C4-2B (cell line): ENCODE data around the gene PDSS2.

Experiments used
- H3K27ac ChIP-seq: fragments of 450-650 bp; 2 replicates; pipeline ENCODE4 v1.5.1; 2017
- CTCF ChIP-seq: fragments of 450-650 bp; conservative IDR thresholded peaks from 2 replicates; pipeline ENCODE4 v1.5.1; 2017; ENCODE audit warnings: mild to moderate bottlenecking
- ZFX ChIP-seq: fragments of 450-650 bp; IDR thresholded peaks from 2 replicates; pipeline ENCODE4 v1.6.1; 2017

PDSS2 gene

DNA sequence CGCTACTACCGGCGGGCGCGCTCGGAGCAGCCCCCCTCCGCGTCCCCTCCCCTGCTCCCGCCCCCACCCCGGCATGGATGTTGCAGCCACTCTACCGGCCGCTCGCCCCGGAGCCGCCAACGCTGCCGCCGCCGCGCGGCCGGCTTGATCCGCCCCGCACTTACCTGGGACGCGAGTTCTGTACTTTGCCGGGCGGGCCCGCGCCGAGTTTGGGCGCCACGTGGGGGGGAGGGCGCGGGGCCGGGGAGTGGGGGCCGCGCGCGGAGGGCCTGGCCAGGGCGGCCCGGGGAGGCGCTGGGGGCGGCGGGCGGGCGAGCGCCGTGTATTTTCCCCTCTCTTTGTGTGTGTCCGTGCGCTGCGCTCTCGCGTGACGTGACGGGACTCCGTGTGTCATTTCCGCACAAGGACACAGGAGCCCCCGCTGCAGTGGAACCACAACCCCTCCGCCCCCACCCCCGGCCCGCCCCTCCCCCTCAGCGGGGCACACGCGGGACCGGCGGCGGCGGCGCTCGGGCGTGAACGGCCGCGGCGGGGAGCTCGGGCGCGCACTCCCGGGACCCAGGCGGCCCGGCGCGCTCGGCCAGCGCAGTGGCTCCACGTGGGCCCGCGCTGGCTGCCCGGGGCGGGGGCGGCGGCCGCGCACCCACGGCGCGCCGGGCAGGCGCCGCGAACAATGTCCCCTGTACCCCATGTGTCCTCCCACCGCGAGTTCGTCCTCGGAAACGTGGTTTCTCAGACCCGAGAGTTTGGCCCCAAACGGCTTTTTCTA lies 344.3 kb downstream of the PDSS2 start, which contains the start of gene BEND3:
BEND3 (minus strand) TSS at position 590 of the 769 bp plus-strand sequence. CDS start 16,230 bp downstream, outside the sequence.
- H3K27ac ChIP-seq: peak within 1 kb of the TSS; percentile 75
- no peak for TF ChIP-seq ZFX
- no peak for TF ChIP-seq CTCF

- TF ChIP-seq CTCF (peak; percentile 92), ZFX (peak; percentile 31; the same call in 1 of the 2 replicates)
- H3K27ac ChIP-seq: peak overlapping the region; percentile 75
Measured at GRCh38 chr6:107114213-107114925, 345.0 kb downstream of the PDSS2 start.

DNA sequence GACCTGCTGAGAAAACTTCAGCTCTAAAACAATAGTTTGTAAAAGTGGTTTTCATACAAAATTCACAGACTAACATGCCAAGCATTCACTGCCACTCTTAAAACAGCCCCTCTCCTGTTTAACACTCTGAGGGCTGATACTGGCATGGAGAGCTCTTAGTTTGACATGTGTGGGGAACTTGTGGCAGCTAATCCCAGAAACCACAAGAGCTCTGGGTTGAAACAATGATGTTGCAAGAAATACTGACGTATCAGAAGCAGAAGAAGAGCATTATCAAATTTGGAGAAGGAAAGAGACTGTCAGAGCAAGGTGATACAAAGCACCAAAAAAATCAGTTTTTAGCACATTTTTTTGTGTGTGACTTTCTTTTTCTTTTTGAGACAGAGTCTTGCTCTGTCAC lies 349.2 kb downstream of the PDSS2 start:
- H3K27ac ChIP-seq: no peak overlapping the region
- TF ChIP-seq CTCF: no peak
- no peak for TF ChIP-seq ZFX

DNA sequence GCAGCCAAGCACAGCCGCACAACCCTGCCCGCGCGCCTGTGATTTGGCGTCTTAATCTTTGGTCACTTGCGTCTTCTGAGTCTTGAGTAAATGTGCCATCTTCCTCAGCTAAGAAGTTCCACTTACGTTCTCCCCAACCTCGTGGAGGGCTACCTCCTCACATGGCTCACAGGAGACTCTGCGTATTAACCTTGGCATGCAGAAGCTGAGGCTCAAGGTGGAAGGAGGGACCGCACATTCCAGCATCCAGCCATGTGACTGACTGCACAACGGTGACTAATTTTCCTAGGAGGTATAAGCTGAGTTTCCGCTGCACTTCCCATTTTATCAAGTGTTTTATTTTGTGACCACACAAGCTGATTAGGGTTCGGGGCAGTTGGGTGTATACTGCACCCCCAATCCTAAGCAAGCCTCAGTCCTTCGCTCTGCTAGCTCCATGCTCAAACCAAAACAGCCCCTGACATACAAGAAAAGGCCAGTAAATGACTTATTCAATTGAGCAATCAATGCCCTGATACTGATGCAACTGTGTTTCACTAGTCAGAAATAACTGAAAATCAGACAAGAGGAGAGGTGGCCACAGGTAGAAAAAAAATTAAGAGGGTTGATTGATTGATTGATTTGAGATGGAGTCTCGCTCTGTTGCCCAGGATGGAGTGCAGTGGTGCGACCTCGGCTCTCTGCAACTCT lies 351.0 kb downstream of the PDSS2 start:
- H3K27ac ChIP-seq: no peak overlapping the region
- no peak for TF ChIP-seq ZFX
- no peak for TF ChIP-seq CTCF

DNA sequence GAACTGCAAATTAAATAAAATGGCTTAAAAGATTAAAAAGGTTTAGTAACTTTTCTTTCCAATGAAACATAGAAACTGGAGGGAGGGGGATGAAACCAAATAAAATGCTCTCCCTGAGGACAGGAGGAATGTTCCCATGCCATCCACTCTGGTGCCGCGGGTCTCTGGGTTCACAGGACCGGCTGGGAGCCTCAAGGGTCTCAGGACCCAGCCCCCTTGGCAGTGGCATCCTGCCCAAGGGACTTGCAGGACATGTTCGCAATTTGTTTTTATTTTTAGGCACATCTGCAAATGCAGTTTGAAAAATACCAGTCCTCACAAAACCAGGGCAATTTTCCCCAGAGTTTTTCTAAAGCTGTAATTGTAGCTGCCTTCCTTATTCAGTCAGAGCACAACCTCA lies 351.6 kb downstream of the PDSS2 start:
- H3K27ac ChIP-seq: no peak overlapping the region
- TF ChIP-seq CTCF: no peak
- TF ChIP-seq ZFX: no peak

GRCh38 chr6:107106165-107106564 lies 353.2 kb downstream of the PDSS2 start:
- H3K27ac ChIP-seq: no peak overlapping the region
- TF ChIP-seq CTCF: no peak
- TF ChIP-seq ZFX: no peak
